Middle frontal gyrus (tissue), 1 donor: ENCODE measurements around the gene FAM240A.

Experiments
- DNase-seq: peaks from one replicate; pipeline ENCODE4 v3.0.0-alpha.2; 2015; ENCODE audit warnings: low spot score; ENCODE audit errors: extremely low spot score

Gene FAM240A

DNA sequence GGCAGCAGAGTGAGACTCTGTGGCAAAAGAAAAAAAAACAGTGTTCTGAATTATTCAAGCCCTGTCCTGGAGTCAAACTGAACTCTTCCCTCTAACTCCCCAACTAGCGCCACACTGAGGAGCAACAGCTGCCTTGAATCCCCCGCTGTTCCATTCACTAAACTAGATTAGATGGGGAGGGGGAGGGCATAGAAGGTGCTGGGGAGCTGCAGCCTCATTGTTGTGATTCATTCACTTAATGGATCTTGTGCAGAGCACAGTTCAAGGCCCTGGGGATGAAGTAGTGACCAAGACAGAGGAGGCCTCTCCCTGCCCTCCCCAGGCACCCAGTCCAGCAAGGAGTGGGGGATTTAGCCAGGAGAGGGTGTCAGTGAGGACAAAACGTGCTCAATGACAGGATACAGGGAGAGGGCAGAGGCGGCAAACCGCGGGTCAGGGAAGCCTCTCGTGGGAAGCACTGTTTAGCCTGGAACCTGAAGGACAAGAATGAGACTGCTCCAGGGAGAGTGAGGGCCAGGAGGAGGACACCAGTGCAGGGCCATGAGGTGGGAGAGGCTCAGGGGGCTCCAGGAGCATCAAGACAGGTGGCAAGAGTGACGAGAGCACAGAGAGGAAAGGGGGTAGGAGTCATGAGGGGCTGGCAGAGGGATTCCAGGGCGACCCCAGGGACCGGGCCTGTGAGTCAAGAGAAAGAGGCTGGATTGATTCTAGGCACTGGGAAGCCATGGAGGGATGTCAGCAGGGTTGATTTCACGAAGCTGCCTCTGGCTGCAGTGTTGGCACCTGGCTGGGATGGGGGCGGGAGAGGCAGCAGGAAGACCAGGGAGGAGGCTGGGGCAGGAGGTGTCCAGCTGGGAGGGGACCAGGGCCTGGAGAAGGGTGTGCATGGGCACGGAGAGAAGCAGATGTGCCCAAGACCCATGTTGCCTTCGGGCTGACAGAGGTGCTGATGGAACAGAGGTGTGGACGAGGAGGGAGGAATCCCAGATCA is 49.7 kb downstream of the FAM240A start:
- DNase-seq, result no peak

DNA sequence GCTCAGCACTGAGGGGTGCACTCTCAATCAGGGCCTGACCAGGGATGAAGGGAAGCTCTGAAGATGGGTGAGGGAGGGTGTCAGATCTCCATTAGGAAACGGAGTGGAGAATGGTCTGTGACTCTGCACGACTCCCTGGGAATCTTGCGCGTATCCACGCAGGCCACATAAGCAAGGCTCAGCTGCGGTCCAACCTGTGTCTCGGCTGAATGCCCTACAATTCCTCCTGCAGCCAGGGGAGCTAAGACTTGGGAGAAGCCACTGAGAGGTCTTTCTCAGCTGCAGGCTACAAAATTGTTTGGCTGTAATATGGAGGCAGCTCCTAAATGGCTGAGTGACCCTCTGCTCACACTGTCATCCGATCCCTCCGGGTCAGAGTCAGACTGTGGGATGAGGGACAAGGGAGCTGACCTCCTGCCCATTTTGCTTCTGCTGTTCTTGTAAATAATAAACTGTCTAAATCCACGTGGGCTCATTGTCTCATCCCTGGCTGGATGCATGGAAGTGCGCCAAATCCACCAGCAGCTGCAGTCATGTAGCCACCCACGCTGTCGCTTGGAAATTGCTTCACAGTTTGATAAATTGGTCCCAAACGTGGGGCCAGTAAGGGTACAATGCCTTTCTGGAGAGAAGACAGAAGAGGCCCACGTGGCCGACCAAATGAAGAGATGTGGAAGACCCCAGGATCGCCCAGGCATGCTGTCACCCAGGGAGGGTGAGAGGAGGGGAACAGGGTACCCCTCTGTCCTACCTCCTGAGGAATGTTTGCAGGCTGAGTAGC is 50.6 kb downstream of the FAM240A start:
- peak; percentile 67 for DNase-seq

DNA sequence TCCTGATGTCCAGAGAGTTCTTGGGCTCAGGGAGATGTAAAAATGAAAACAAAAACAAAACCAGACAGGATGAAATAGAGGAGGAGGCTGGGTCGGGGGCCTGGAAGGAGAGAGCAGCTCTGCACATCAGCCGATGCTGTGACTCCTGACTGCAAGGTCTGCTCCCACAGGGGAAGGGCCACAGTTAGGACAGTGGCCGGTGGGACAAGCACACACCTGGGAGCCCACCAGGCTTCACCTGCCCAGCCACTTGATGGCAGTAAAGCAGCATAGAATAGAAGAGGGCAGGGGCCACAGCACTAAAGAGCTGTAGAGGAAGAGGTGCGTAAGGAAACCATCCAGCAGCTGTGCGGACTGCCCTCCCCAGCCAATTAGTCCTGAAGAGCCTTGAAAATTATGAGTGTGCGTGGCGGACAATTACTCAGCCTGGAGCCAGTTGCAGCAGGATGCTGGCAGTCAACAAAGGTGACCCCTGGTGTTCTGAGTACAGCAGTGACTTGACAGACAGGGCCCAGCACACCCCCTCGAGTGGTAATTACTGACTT is 51.3 kb downstream of the FAM240A start:
- DNase-seq, result no peak

DNA sequence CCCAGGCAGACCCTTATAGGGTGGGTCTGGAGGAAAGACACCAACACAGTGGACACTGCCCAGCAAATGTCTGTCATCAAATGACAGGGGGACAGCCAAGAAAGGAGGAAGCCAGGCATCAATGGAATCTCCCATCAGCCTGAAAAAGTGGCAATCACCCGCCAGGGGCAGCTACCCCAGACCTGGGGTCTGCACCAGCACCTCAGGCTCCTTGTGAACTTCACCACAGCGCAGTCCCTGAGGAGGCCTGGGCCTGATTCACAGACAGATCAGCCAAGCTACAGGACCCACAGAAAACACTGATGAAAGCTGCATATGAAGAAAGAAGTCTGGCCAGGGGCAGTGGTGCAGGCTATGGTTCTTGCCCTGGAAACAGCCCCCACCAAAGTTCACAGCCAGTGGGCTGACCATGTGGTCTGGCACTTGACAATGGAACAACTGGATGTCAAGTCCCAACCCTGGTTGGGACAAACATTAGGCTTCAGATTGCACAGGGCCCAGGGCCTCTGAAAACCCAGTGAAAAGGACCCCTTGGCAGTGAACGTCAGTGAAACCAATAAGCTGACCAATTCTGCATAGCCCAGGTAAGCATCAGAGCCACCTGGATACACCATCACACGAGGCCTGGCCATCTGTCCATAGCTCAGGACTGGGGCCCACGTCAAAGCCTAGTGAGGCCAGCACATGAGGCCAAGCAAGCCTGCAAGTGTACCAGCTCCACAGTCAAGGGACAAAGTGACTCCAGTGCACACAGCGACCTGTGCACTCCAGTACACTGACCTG is 52.1 kb downstream of the FAM240A start:
- DNase-seq, result no peak

DNA sequence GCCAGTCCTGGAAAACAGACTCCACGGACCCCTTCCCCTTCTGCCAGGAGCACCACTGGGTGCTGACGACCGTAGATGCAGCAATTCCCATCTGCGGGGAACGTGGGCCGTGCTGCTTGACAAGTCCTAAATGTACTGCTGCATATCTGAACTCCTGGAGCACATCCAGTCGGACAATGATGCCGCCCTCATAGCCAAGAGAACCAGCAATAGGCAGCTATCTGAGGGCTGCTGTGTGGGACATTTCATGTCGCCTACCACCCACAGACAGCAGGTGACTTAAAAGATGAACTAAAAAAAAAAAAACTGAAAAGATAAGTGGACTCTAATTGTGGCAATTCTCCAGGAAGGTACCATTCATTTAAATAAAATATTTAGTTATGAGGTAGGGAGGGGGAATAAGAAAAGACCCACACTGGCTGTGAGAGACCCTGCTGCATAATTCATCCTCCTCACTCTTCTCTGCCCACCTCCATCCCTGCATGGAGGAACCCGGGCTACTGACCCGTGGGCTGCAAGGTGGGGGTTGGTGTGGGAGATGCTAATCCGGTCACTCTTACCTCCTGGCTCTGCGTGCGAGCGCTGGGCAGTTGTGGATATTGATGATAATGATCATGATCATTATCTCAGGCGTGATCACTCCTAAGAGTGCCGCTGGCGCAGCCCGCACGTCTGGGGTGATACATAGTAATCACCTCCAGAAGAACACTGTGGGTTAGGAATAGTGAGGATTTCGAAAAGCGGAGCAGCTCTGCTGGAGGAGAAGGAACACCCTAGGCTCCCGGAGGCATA is 52.8 kb downstream of the FAM240A start:
- DNase-seq, result peak; percentile 22

DNA sequence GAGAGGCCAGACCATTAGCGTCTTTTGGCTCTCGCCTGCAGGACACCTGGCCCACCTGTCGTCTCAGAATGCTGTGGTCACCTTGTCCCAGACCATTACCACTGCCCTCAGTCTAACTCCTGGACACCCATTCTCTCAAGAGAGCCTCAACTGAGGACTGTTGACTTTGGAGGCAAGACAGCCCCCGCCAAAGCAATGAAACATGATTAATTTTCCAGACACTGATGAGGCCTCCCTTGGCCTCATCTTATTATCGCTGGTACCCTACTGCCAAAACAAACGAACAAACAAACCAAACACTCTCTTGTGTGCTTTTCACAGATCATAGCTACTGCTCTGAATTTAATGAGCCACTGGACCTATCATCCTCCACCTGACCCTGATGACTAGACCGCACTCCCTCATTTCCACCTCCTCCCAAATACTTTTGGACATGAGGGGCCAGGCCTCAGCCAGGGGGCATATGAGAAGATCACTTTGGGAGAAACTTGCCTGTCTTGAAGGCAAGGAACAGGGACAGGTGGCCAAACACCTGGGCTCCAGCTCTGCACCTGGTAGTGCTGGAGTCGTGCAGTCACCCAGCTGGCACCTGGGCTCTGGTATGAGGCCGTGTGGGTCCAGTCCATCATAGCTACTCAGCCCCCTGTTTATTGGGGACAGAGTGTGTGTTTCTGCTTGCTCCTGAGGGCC is 53.6 kb downstream of the FAM240A start:
- no peak for DNase-seq

DNA sequence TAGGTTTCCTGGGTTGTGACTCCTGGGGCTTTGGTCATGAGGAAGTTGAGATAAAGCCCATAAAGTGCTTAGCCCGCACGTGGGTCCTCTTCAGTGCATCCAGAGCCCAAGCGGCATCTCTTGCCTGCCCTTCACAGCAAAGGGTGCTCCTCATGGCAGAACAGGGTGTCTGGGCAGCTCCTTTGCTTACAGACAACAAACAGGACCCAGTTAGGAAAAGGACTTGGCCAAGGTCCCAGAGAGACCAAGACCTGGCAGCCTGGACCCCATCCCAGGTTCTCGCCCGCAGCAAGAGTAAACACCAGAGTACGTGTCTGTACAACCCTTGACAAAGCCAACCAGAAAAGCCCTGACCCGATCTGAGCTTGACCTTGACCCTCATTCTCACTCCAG is 54.1 kb downstream of the FAM240A start:
- DNase-seq, result no peak

DNA sequence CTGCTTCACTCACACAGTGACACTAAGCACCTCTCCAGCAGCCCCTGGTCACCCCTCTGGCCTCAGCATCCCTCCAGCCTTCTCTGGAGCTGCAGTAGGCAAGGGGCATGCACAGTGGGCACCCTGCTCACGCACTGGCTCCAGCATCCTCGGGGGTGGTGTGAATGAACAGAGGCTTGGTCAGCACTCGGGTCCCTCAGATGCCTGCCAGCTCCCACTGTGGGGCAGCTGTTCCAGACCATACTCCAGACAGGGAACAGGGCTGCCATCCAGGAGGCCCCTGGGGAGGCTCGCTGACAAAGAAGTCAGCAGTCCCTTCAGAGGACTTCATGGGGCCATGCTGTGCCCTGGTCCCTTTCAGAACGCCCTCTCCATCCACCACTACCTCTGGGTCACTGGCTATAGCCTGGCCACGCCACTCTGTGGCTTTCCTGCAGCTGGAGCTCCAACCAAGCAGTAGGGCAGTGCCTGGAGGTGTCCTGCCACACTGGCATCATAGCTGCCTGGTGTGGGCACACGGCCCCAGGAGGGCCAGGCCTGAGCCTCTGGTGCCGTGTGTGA is 54.8 kb downstream of the FAM240A start:
- DNase-seq, result no peak

DNA sequence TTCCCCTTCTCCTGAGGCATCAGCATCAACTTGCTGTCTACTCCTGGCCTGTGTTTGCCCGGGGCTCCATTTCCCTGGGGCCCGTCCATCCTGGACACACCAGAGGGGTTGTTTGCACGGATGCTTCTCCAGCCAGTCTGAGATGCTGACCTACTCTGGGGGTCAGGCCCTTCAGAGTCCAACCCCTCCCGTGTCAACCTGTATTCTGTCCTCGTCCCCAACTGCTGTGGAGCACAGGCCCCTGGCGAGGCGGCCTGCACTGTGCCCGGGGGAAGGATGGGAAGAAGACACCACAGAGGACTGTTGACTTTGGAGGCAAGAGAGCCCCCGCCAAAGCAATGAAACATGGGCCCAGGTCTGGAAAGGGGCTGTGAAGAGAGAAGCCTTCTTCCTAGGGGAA is 55.3 kb downstream of the FAM240A start:
- no peak for DNase-seq

DNA sequence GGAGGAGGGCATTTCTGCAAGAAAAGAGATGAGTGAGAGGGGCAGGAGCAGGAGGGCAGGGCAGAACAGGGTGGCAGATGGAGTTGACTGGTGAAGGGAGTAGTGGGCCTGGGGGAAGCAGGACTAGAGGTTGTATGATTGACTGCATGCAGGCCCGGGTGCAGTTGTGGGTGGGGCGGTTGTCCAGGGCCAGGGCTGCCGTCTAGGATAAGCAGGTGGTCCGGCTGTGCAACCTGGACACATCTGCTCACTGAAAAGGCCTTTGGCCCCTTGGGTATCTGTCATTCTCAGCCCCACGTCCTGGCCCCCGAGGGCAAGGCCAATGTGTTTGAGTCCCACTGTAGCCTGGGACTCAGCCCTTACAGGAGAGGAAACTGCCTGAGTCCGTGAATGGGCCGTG is 55.8 kb downstream of the FAM240A start:
- no peak for DNase-seq

DNA sequence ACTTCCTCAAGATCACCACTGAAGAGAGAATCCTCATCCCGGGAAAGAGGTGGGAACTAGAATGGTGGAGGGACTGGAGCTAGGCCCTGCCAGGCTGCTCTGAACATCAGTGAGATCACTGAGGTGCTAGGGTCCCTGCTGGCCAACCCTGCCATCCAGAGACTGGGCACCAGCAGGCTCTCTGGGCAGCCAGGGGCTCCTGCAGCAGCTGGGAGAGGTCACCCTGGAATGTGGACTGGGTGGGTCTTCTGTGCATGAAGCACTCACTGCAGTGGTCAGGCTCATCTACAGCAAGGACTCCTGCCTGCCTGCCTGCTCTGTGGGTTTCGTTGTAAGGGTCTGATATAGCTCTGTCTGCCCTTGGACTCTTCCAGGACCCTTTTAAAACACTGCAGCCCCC is 56.3 kb downstream of the FAM240A start:
- DNase-seq, result no peak

DNA sequence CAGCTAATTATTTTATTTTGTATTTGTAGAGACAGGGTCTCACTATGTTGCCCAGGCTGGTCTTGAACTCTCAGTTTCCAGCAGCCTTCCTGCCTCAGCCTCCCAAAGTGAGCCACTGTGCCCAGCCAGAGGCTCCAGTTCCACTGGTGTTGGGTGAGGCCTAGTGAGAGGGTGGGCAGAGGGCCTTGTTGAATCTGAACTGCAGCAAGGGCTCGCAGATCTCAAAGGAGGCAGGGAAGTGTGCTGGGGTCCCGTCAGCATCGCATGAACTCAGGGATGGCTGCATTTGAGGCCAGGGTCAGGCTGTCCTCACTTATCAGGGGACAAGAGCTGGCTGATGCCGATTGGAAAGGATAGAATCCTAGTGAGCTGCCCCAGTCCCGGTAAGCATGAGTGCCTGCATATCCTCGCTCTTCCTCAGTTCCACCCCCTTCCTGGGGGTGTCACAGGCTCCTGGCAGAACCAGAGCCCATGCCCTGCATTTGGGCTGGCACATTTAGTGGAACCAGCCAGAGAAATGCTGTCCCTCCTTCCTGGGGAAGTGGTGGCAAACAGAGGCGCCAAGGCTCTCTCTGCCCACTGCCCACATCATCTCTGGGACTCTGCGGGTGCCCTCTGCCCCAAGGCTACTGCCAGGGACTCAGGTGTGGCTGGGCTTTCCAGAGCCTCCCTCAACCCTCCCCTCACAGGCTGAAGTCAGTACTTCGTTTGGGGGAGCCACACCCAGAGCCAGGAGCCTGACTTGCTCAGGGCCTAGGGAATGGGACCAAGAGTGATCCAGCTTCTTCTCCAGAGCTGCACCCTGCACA is 57.1 kb downstream of the FAM240A start:
- no peak for DNase-seq

DNA sequence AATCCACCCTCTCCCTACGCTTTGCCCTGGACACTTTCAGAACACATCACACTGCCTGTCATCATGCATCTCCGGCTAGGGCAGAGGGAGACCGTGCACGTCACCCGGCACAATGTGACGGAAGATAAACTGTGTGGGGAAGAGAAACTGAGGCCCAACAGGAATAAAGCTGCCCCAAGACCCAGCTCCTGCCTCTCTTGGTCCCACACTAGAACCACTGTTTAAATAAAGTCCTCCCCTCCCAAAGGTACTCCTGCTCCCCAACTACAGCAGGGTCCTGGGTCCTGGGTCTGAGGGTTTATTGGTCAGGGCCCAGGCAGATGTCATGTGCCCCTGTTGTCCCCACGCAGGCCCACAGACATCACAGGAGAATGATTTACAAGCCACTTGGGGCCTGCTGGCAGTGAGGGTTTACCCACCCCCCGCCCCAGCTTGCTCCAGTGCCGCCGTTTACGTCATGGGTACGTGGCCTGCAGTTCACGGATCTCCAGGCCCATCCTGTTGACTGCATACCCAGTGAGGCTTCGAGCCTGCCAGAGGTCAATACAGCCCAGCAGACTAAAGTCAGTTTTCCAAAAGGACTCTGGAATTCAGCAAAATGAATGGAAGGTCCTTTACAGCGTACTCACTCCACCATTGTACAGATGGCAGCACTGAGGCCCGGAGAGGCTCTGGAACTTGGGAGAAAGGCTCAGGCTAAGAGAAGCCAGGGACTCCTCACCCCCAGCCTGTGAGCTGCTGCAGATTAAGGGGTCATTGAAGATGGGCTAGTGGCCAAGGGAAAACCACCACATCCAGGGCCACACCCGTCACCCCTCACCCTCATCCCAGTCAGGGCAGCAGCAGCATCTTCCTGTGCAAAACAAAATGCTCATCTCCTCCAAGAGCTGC is 57.9 kb downstream of the FAM240A start:
- no peak for DNase-seq

DNA sequence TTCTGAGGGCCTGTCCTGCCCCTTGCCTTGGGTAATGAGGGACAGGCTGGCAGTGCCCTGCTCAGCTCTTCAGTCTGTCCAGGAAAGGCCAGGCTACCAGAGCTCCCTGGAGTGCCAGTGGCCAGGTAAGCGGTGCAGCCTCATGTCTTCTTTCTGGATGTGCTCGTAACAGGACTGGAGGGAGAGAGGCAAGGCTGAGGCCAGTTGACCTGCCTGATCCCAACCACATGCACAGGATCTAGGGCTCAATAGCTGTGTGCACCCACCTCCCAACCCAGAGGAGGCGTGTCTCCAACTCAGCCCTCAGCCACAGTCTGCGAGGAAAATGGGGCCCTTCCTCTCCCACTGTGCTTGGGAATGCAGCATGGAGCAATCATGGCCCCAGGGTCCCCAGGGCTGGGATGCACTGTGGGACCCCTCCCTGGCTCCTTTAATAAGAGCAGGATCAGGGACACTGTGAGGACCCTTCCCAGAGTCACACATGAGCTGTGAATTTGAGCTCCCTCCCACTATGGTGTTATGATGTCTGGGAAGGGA is 58.6 kb downstream of the FAM240A start:
- DNase-seq, result no peak

DNA sequence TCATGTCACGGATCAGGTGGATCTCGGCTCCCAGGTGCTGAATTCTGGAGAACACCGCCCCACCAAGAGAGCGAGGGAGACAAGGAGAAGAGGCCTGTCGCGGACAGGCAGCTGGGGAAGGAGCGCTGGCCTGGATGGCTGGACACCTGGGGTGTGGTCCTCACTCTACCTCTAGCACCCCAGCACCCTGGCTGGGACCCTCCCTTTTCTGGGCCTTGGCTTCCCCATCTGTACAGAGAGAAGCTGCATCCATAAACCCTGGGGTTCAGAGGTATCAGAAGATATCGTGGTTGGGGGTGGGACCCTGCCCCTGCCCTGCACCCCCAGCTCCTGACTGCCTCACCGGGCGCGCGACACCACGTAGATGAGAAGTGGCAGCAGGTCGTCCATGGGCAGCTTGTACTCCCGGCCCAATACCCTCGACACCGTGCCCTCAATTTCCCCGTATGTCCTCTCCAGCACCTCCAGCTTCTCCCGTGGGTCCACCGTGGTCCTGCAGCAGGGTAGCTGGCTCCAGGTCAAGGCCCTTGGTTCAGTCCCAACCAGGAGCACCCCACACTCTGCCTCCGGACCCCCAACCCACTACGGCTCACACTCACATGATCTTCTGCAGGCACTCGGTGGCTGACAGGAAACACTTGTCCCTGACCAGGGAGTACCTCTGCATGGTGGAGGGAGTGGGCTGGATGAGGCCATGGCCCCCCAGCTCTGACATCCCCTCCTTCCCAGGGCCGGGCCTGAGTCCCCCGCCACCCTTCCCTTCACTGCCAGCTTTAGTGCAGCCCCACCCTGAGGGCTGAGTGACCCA is 59.4 kb downstream of the FAM240A start:
- no peak for DNase-seq

DNA sequence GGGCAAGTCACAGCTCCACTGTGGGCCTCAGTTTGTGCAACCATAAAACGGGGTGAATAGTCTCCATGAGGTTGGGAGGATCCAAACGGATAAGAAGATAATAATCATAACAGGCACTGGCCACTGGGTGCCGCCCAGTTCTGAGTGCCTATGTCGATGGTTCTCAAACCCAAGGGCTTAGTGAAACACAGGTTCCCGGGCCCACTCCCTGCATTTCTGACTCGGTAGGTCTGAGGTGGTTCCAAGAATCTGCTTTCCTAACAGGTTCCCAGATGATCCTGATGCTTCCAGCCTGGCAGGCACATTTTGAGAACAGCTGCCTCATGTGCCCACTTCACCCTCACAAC is 60.0 kb downstream of the FAM240A start:
- no peak for DNase-seq
